Measurements from ENCODE around the gene DDO. TPM values are rescaled to one million over a fixed set of nuclear protein-coding genes. Genes with fewer than 3 reads are reported as not detected.

The DDO gene
- polyA plus RNA-seq, 1 donor (not counting 4 experiments of a cell fraction or from before 2014, with no cell fraction given) = not detected

- Histone ChIP-seq H3K4me2 (ENCODE audit: control insufficient read depth, extremely low read depth, insufficient read depth, low read depth, low read length) (no peak overlapping the region), H3K9me3 (ENCODE audit: control insufficient read depth, low read depth, low read length) (no peaks in the 10 kb centered on the region), H4K20me1 (ENCODE audit: control insufficient read depth, extremely low read depth, insufficient read depth, low read length) (no peaks in the 10 kb centered on the region), H2AFZ (ENCODE audit: control insufficient read depth, low read length) (no peak overlapping the region), H3K36me3 (ENCODE audit: control insufficient read depth in 2 of 2, extremely low read depth in 1 of 2, insufficient read depth in 2 of 2, low read length in 2 of 2) (no peaks in the 10 kb centered on the region), H3K9ac (ENCODE audit: control insufficient read depth, extremely low read depth, insufficient read depth, low read length) (no peak overlapping the region), H3K79me2 (ENCODE audit: control insufficient read depth, insufficient read depth, low read length) (no peaks in the 10 kb centered on the region), H3K4me3 (ENCODE audit: control insufficient read depth in 2 of 3, extremely low read depth in 1 of 3, insufficient read depth in 2 of 3, low read depth in 1 of 3, low read length in 3 of 3) (no peak overlapping the region), H3K27me3 (ENCODE audit: control insufficient read depth, extremely low read depth, insufficient read depth, low read length) (no peaks in the 10 kb centered on the region), H3K4me1 (ENCODE audit: control insufficient read depth, extremely low read depth, insufficient read depth, low read length) (no peaks in the 10 kb centered on the region), H3K9me1 (ENCODE audit: control insufficient read depth, extremely low read depth, insufficient read depth, low read length) (no peaks in the 10 kb centered on the region), H3K27ac (ENCODE audit: control insufficient read depth, insufficient read depth, low read length) (no peak overlapping the region)
- dilution Hi-C loops (cut with MboI; ENCODE audit: extremely low pct_ligation_motif_present, low sequenced_read_pairs) = no loop called here
- DNase-seq (ENCODE audit: low read depth, low spot score) (no peak), FAIRE-seq (no peak)
- TF ChIP-seq EZH2 (IDR thresholded peaks at IDR 0.05; ENCODE audit: low read length) (no peak), CTCF (optimal IDR thresholded peaks at IDR 0.05 in 1 of 3, IDR thresholded peaks at IDR 0.05 in 1 of 3, conservative IDR thresholded peaks at IDR 0.05 in 1 of 3; ENCODE audit: extremely low read depth in 1 of 3, insufficient read depth in 2 of 3, low read length in 3 of 3) (no peak)
Measured at GRCh38 chr6:110385458-110385863, 29.9 kb downstream of the DDO start.

GRCh38 chr6:110378552-110378951 lies 36.8 kb downstream of the DDO start:
- Histone ChIP-seq H3K27me3 (ENCODE audit: control insufficient read depth, extremely low read depth, insufficient read depth, low read length) (no peaks in the 10 kb centered on the region), H3K4me1 (ENCODE audit: control insufficient read depth, extremely low read depth, insufficient read depth, low read length) (no peaks in the 10 kb centered on the region), H3K79me2 (ENCODE audit: control insufficient read depth, insufficient read depth, low read length) (no peaks in the 10 kb centered on the region), H3K9me1 (ENCODE audit: control insufficient read depth, extremely low read depth, insufficient read depth, low read length) (no peaks in the 10 kb centered on the region), H3K9ac (ENCODE audit: control insufficient read depth, extremely low read depth, insufficient read depth, low read length) (no peak overlapping the region), H3K4me2 (ENCODE audit: control insufficient read depth, extremely low read depth, insufficient read depth, low read depth, low read length) (no peak overlapping the region), H2AFZ (ENCODE audit: control insufficient read depth, low read length) (no peak overlapping the region), H3K27ac (ENCODE audit: control insufficient read depth, insufficient read depth, low read length) (no peak overlapping the region), H3K4me3 (ENCODE audit: control insufficient read depth in 2 of 3, extremely low read depth in 1 of 3, insufficient read depth in 2 of 3, low read depth in 1 of 3, low read length in 3 of 3) (no peak overlapping the region), H3K36me3 (ENCODE audit: control insufficient read depth in 2 of 2, extremely low read depth in 1 of 2, insufficient read depth in 2 of 2, low read length in 2 of 2) (no peaks in the 10 kb centered on the region), H4K20me1 (ENCODE audit: control insufficient read depth, extremely low read depth, insufficient read depth, low read length) (no peaks in the 10 kb centered on the region), H3K9me3 (ENCODE audit: control insufficient read depth, low read depth, low read length) (no peaks in the 10 kb centered on the region)
- FAIRE-seq (no peak), DNase-seq (ENCODE audit: low read depth, low spot score) (no peak)
- TF ChIP-seq CTCF (optimal IDR thresholded peaks at IDR 0.05 in 1 of 3, IDR thresholded peaks at IDR 0.05 in 1 of 3, conservative IDR thresholded peaks at IDR 0.05 in 1 of 3; ENCODE audit: extremely low read depth in 1 of 3, insufficient read depth in 2 of 3, low read length in 3 of 3) = no peak
- dilution Hi-C loops (cut with MboI; ENCODE audit: extremely low pct_ligation_motif_present, low sequenced_read_pairs) = no loop called here
